NCI-H82 treated with DMSO at 0.1 percent for 48 hours (cell line): ENCODE measurements around the gene RNF138.
A peak's percentile ranks its signal among the peaks of the same experiment; 100 is the strongest.
"Not testable (repeated sequence)": the region's sequence is repeated elsewhere in the genome, so short reads cannot be mapped to it uniquely, and the experiment has no call there.

Source experiments
- DNase-seq: peaks from one replicate; lab custom pipeline; 2025; ENCODE audit not compliant: unreplicated experiment; lab: John Stamatoyannopoulos, UW

RNF138 gene

DNA sequence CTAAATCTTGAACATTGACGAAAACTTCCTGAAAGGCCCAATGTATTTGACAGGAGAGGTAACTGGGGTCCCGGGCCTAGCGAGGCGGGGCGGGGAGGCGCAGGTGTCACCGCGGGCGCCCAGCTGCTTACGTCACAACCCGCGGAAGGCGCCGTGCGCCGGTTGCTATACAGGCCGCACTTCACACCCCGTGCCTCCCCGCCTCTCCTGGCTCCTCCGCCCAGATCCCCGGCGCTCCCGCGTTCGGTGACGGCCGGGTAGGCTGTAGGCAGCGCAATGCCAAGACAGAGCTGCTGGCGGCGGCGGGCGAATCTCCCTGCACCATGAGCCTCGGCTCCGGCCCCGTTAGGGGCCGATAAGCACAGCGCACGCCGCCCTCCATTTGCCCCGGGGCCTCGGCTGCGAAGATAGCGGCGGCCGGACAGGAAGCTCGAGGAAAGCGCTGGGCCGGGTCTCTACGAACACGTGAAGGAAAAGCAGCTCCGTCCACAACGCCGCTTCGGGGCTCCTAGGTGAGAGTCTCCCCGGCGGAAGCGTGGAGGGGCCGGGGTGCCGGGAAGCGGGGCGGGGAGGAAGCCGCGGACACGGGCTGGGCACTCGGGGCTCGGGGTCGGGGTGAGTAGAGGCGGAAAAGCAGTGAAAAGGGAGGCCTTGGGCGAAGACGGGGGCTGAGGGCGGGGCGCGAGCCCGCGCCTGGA is at the start of gene RNF138:
RNF138 (plus strand) TSS at position 151 of the 698 bp plus-strand sequence. CDS start 903 bp downstream, outside the sequence.
- DNase-seq, result peak; percentile 34

DNA sequence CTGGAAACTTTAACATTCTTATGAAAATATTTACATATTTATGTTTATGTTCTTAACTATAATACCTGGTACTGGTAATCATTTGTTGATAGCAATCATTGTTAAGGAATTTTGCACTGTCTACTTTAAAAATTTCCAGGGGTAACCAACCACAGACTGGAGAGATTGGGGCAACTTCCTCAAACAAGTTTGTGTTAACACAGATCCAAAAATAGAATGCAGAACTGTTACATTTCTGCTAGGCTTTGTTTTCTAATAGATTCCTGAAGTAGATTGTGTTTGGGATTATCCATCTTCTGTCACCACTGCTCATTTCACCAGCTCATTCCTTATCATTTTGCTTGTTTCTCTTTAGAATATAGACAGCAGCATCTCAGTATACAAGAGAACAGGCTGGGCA is 49.3 kb upstream of the RNF138 start:
- DNase-seq, result no peak

GRCh38 chr18:32048507-32049091 is 43.1 kb upstream of the RNF138 start:
- no peak for DNase-seq

DNA sequence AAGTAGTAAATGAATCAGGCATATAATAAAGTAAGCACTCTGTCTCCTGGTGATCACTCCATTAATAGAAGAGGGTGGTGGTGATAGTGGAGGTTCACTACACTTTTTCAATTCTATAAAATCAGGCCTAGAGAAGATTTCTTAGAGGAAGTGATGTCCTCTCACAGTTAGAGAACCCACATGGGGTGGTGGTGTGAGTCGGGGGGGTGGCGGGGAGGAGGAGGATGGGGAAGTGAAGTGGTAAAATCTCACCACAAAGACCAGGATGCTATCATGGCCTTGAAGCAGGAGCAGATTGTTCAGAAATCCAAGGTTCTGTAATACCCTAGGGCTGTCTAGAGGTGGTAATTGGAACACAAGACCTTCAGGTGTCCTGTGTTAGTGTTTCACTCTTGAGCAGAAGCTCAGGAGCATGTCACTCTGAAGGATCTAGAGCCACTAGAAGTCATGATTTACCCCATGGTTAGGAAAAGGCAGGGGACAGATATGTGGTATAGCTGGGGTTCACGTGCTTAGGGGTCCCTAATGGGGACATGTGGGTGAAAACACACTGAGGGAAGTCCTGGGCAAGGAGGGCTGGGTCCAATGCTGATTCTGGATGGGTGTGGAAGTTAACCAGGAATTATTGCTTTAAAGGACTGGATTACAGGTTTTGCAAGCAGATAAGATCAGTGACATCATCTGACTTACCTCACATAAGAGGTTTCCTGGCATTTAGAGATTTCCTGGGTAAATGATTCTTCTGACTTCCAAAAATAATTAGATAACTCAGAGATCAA is 42.1 kb upstream of the RNF138 start:
- no peak for DNase-seq

- DNase-seq, result no peak
These were observed 34.9 kb upstream of the RNF138 start for GRCh38 chr18:32056613-32057358.

- no peak for DNase-seq
These were observed 34.0 kb upstream of the RNF138 start for GRCh38 chr18:32057624-32058165.

DNA sequence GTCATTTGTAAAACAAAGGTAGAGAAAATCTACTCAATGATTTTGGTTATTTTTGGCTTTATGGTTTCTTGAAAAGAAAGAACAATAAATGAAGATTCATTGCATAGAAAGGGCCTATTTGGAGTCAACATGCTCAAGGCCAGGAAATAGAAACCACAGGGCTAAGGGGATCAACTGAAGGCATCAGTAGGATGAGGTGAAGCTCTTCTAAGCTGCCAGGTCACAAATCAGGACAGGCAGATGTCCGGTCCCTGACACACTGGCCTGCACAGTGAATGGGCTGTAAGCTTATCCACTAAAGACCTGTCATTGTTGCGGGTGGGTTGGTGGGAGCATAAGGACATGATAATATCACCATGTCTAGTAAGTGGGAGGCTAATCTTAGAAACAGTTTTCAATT is 31.6 kb upstream of the RNF138 start:
- no peak for DNase-seq

GRCh38 chr18:32067375-32068167 is 24.1 kb upstream of the RNF138 start:
- DNase-seq, result no peak

DNA sequence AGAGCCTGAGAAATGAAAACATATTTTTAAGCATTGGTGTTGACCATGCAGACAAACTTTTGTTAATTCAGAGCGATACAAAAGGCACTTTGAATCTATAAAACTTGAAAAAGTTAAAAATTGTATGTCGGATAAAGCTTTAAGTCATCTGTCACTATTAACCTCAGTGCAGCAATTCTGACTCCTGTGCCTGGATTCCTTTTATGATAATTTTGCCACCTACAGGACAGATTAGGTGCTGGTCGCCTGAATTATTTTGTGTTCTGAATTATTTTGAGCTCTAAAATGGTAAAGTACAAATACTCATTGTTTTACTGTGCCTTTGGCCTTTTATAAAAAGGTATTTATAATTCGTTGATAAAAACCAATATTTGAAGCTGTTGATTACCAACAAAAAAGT is 19.4 kb upstream of the RNF138 start:
- no peak for DNase-seq

GRCh38 chr18:32074206-32074605 is 17.5 kb upstream of the RNF138 start:
- DNase-seq, result no peak

GRCh38 chr18:32078845-32079244 is 12.8 kb upstream of the RNF138 start:
- DNase-seq, result no peak

DNA sequence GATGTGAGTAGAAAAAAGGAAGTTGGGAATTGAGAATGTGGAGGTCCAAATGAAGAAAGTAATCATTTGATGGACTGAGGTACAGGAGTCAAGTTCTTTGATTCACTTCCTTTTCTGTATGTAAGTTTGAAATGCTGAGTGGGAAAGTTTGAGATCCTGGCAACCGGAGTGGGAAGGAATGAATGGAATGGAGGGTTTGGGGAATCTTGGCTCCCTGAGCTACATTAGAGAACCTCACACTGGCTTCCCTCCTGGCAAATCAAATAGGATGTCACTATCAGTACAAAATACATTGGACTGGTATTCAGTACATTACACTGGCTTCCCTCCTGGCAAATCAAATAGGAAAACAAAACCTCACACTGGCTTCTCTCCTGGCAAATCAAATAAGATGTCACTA is 9.8 kb upstream of the RNF138 start:
- no peak for DNase-seq

GRCh38 chr18:32083781-32084180 is 7.9 kb upstream of the RNF138 start:
- no peak for DNase-seq

GRCh38 chr18:32086881-32087280 is 4.8 kb upstream of the RNF138 start:
- DNase-seq, result no peak

DNA sequence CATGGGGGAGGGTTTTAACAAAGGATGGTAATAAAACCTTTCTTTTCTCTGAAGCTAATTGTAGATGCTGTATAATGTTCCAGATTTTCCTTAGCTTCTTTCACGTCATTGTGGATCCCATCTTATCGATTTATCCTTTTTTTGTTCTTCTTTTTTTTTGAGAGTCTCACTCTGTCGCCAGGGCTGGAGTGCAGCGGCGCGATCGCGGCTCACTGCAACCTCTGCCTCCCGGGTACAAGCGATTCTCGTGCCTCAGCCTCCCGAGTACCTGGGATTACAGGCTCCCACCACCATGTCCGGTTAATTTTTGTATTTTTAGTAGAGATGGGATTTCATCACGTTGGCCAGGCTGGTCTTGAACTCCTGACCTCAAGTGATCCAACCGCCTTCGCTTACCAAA is 843 bp upstream of the RNF138 start:
- DNase-seq, result not testable (repeated sequence)

DNA sequence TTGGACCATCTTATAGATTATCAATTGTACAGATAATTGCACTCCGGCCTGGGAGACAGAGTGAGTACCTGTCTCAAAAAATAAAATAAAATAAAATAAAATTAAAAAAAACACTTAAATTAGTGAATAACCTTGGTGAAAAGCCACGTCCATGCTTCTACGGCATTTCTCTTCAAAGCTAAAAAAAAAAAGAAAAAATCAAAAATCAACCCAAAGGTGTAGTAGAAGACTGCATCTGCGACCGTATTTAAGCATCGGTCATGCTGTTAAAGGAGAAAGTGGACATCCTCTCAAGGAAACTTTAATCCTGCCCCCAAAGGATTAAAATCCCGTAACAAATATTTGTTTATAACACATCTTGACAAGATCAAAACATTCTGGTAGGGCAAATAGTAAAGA is 350 bp upstream of the RNF138 start:
- DNase-seq, result no peak

DNA sequence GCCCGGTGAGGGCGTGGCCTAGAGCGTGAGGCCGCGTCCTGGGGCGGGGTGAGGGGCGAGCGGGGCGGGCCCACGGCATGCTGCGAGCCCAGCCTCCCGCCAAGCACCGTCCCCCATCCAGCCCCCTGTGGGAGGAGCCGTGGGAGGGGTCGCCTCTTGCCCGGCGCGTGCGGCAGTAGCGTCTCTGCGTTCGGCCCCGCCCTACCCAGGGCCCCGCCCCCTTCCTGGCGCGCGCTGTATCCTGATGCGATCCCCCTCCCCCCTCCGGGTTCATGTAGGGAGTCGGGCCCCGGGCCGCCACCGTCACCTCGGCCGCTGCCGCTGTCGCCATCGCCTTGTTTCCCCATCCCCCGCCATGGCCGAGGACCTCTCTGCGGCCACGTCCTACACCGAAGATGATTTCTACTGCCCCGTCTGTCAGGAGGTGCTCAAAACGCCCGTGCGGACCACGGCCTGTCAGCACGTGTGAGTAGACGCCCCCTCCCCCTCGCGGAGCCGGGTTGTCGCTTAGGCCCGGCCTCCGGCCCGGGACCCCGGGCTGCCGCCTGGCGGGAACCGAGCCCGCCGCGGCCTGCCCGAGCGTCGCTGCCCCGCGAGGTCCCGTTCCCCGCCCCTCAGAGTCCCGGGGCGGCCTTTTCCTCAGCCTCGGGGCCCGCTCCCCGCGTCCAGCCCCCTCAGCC is 888 bp downstream of the RNF138 start:
- DNase-seq, result peak; percentile 88

DNA sequence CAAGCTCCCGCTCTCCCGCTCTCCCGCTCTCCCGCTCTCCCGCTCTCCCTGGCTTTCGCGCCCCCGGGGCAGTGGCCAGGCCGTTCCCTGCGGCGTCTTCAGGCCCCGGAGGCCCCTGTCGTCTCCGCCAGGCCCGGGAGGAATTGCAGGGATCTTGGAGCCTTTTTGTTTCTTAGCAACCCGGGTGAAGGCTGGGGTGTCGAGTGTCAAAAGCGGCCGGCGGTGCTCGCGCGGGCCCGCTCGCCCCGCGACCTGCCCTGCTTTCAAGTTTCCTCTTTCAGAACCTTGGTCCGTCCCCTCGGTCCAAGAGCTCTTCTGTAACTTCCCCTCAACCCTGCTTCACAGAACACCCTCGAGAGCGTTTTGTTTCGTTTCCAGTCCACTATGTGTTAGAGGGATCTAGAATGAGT is 1.4 kb downstream of the RNF138 start:
- no peak for DNase-seq

DNA sequence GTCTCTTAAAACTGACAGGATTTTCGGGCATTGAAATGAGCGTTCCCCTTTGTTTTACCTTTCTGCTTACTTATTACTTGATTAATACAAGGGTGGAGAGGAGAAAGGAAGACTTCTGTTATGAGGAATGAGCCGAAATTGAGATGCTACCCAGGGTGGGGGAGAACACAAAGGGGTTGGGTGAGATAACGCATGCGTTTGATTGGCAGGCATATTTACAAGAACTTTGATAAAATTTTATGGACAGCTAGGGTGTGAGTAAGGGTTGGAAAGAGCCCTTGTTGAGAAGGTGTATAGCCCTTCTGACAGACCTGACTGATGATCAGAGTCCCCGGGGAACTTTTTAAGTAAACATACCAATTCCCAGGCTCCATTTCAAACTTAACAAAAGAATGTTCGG is 1.8 kb downstream of the RNF138 start:
- no peak for DNase-seq
